ENCODE measurements around the gene ATXN7L1.

Gene ATXN7L1

DNA sequence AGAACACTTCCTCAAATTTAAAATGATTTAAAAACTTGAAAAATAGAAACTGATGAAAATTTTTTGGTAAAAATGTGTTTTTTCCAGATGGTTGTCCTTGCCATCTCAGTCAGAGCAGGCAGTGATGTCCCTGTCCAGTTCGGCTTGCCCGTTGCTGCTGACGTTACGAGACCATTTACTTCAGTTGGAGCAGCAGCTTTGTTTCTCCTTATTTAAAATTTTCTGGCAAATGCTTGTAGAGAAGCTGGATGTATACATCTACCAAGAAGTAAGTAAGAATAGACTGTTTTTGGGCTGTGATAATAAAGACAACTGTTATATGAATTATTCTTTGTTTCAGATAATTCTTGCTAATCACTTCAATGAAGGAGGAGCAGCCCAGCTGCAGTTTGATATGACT, 311.2 kb downstream of the ATXN7L1 start:
- no peak for DNase-seq

DNA sequence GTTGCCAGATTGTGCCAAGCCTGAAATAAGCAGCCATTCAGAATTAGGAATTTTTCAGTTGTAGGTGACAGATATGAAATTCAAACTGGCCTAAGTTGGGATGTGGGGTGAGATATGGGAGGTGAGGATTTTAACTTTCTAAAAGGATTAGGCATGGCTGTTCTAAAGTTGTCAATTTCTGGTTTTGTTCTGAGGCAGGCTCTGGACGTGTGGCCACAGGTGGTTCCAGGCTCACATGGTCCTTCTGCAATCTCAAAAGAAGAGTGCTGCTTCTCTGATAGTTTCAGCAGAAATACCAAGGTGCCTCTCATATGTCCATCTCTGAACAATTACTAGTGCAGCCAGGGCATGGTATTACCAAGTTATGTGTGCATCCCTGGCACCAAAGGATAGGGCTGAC, 316.5 kb downstream of the ATXN7L1 start:
- no peak for DNase-seq

Data from NCI-H524 (cell line).